GM23338 (cell line): Measurements from ENCODE around the gene CELSR3. TPM values are rescaled to one million over a fixed set of nuclear protein-coding genes. Genes with fewer than 3 reads are reported as not detected.

ENCODE experiments used
- ATAC-seq: fragments of 200-7000 bp; cut with Tn5 transposase; 3 replicates; pipeline ENCODE4 v1.9.1; 2020
- DNase-seq: peaks from one replicate; pipeline ENCODE4 v3.0.0-alpha.2; 2015; ENCODE audit warnings: low spot score
- H2AFZ ChIP-seq: fragments of 200-600 bp; sonication (generic); 2 replicates; pipeline ENCODE4 v1.8.0; 2016; ENCODE audit warnings: antibody characterized with exemption, mild to moderate bottlenecking, moderate library complexity
- H3F3A ChIP-seq: fragments of 200-600 bp; sonication (generic); replicated peaks from 2 replicates; pipeline ENCODE4 v1.8.0; 2017; ENCODE audit warnings: antibody characterized with exemption, mixed run types, low read depth
- H3K27ac ChIP-seq: fragments of 200-600 bp; sonication (generic); 2 replicates; pipeline ENCODE4 v1.6.1; 2016; ENCODE audit warnings: low read depth
- H3K27me3 ChIP-seq: fragments of 200-600 bp; sonication (generic); 2 replicates; pipeline ENCODE4 v1.8.0; 2016; ENCODE audit warnings: mild to moderate bottlenecking, mixed run types, moderate library complexity; ENCODE audit not compliant: insufficient read depth
- H3K36me3 ChIP-seq: fragments of 200-600 bp; sonication (generic); 2 replicates; pipeline ENCODE4 v1.8.0; 2016; ENCODE audit warnings: mild to moderate bottlenecking; ENCODE audit not compliant: insufficient read depth
- H3K4me1 ChIP-seq: fragments of 200-600 bp; sonication (generic); 2 replicates; pipeline ENCODE4 v1.8.0; 2016; ENCODE audit warnings: mild to moderate bottlenecking, moderate library complexity; ENCODE audit not compliant: insufficient read depth
- H3K4me2 ChIP-seq: fragments of 200-600 bp; sonication (generic); 2 replicates; pipeline ENCODE4 v1.7.1; 2017; ENCODE audit warnings: mixed run types
- H3K4me3 ChIP-seq: fragments of 200-600 bp; sonication (generic); 2 replicates; pipeline ENCODE4 v1.6.1; 2016; ENCODE audit warnings: mixed run types
- H3K79me2 ChIP-seq: fragments of 200-600 bp; sonication (generic); replicated peaks from 2 replicates; pipeline ENCODE4 v1.8.0; 2017; ENCODE audit warnings: mild to moderate bottlenecking; ENCODE audit not compliant: insufficient read depth
- H3K9me2 ChIP-seq: fragments of 200-600 bp; sonication (generic); 2 replicates; pipeline ENCODE4 v1.8.0; 2017; ENCODE audit not compliant: insufficient read depth
- H4K20me1 ChIP-seq: fragments of 200-600 bp; sonication (generic); replicated peaks from 2 replicates; pipeline ENCODE4 v1.8.0; 2017; ENCODE audit warnings: mild to moderate bottlenecking; ENCODE audit not compliant: insufficient read depth
- H3K27ac Mint-ChIP-seq: 2 replicates; pipeline ENCODE4 v1.8.0; 2020; ENCODE audit warnings: inconsistent platforms, mild to moderate bottlenecking, moderate library complexity, mixed read lengths
- H3K27me3 Mint-ChIP-seq: 3 replicates; pipeline ENCODE4 v1.8.0; 2022; ENCODE audit warnings: low read depth, mild to moderate bottlenecking, moderate library complexity, mixed read lengths, inconsistent platforms; ENCODE audit not compliant: insufficient read depth, poor library complexity
- H3K36me3 Mint-ChIP-seq: 3 replicates; pipeline ENCODE4 v1.8.0; 2021; ENCODE audit warnings: low read depth, mild to moderate bottlenecking, inconsistent platforms, moderate library complexity, mixed read lengths
- H3K4me1 Mint-ChIP-seq: 3 replicates; pipeline ENCODE4 v1.8.0; 2020; ENCODE audit warnings: mild to moderate bottlenecking, inconsistent platforms, mixed read lengths
- H3K4me3 Mint-ChIP-seq: 3 replicates; pipeline ENCODE4 v1.8.0; 2021; ENCODE audit warnings: moderate library complexity, mild to moderate bottlenecking, inconsistent platforms, mixed read lengths
- H3K9me3 Mint-ChIP-seq: 3 replicates; pipeline ENCODE4 v1.8.0; 2020; ENCODE audit warnings: moderate library complexity, mild to moderate bottlenecking, inconsistent platforms, mixed read lengths
- CTCF ChIP-seq, 2 experiments: fragments of 200-600 bp in 1 of 2; sonication (generic) in 1 of 2; conservative IDR thresholded peaks; 2 replicates each; pipeline versions ENCODE4 v1.5.1 to v1.6.1; 2016 to 2017; ENCODE audit warnings: antibody characterized with exemption in 2 of 2, low read depth in 2 of 2, mild to moderate bottlenecking in 2 of 2, moderate library complexity in 1 of 2
- JUNB ChIP-seq: IDR thresholded peaks from one replicate; pipeline ENCODE4 v1.6.1; 2016; ENCODE audit warnings: antibody characterized with exemption; ENCODE audit not compliant: unreplicated experiment
- POLR2AphosphoS5 ChIP-seq: IDR thresholded peaks from 2 replicates; pipeline ENCODE4 v1.6.1; 2016; ENCODE audit warnings: antibody characterized with exemption, low read depth
- ZNF462 ChIP-seq: fragments of 250-450 bp; sonication (Bioruptor Pico); IDR thresholded peaks from 2 replicates; pipeline ENCODE4 v1.5.0; 2020; ENCODE audit warnings: mild to moderate bottlenecking, moderate library complexity
- polyA plus RNA-seq: library from polyadenylated mRNA; unstranded; fragments of >200 nt; fragmentation: Nextera tagmentation; extraction: Ambion mirVana; gene quantifications from 2 replicates; pipeline ENCODE4 v1.2.1, GENCODE V29; 2016
- total RNA-seq: library from RNA; depleted of rRNA; stranded (reverse); fragments of >200 nt; shearing (Covaris generic); gene quantifications from 2 replicates; pipeline ENCODE4 v1.2.3, GENCODE V29; 2014

CELSR3 gene
- total and polyA plus RNA-seq, 2 experiments from 2014 or later = 7.5 to 33.3 TPM

- TF ChIP-seq ZNF462 (CRISPR knock-in tag) = no peak
- TF ChIP-seq CTCF (conservative IDR thresholded peaks at IDR 0.05; ENCODE audit: low read depth in 2 of 2) = no peak
These were observed 26.5 kb downstream of the CELSR3 start (continued) for GRCh38 chr3:48636149-48636655.

DNA sequence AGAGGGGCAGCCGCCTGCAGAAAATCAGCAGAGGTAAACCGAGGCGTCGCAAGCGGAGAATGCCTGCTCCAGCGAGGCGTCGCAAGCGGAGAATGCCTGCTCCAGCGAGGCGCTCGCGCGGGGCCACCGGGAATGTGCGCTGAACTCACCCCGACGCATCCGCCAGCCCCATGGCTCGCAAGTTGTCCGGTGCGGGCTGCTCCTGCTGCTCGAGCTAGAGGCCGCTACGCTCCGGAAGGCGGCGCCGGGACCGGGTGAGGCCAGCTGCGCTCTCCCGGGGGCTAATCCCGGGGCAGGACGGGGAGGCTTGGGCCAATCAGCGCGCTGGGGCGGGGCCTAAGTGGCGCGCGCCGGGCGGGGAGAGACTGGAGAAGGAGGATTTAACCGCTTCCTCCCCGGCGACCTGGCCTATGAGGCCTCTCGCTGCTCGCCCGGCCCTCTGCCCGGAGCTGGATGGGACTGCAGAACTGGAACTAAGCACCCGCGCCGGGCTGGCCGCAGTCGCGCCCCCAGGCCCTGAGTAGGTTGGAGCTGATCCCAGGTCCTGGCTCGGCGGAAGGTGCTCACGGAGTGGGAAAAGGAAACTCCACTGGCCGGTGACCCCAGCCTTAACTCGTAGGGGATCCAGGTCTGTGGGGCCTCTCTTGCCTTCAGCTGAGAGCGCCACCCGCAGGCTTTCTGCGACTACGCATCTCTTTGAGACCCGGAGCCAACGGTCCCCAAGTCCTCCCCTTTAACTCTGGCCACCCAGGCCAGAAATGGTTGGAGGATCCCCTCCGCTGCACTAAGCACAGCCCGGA lies 27.3 kb downstream of the CELSR3 start, which contains the start of gene SLC26A6:
Gene SLC26A6, minus strand, starts transcription at position 240 of the 800 bp plus-strand sequence. Its CDS starts 68 bp downstream, at position 172.
- Histone ChIP-seq H3K79me2 (peaks cover 10% of the 10 kb centered on the region), H3K4me2 (peak within 1 kb of the TSS; percentile 90), H3K9me2 (no peaks in the 10 kb centered on the region), H3K4me3 (peak within 1 kb of the TSS; percentile 93), H2AFZ (peak within 1 kb of the TSS; percentile 84; the same call in 1 of the 2 replicates), H3F3A (peaks cover 3% of the 10 kb centered on the region; the same call in 1 of the 2 replicates), H4K20me1 (peaks cover 5% of the 10 kb centered on the region), H3K27ac (peak within 1 kb of the TSS; percentile 91), H3K4me1 (peaks cover 12% of the 10 kb centered on the region), H3K36me3 (peaks cover 4% of the 10 kb centered on the region; the same call in 1 of the 2 replicates), H3K27me3 (no peaks in the 10 kb centered on the region)
- TF ChIP-seq POLR2AphosphoS5 (peak; percentile 77), JUNB (no peak), CTCF (conservative IDR thresholded peaks at IDR 0.05; ENCODE audit: low read depth in 2 of 2) (peak; percentile 78 to 80)
- Mint-ChIP-seq H3K27ac (peak within 1 kb of the TSS; percentile 93), H3K36me3 (peaks cover 31% of the 10 kb centered on the region), H3K9me3 (no peaks in the 10 kb centered on the region), H3K27me3 (peaks cover 15% of the 10 kb centered on the region), H3K4me1 (peaks cover 33% of the 10 kb centered on the region), H3K4me3 (peak within 1 kb of the TSS; percentile 89)
- ATAC-seq (peak; percentile 88), DNase-seq (peak; percentile 99)
